NCI-H2196 treated with DMSO at 0.1 percent for 48 hours (cell line): Measurements from ENCODE around the gene VSTM2L.
"Not testable (repeated sequence)": the region's sequence is repeated elsewhere in the genome, so short reads cannot be mapped to it uniquely, and the experiment has no call there.

Experiments
- DNase-seq: peaks from one replicate; lab custom pipeline; 2025; ENCODE audit not compliant: unreplicated experiment; lab: John Stamatoyannopoulos, UW

The VSTM2L gene, protein sequence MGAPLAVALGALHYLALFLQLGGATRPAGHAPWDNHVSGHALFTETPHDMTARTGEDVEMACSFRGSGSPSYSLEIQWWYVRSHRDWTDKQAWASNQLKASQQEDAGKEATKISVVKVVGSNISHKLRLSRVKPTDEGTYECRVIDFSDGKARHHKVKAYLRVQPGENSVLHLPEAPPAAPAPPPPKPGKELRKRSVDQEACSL

DNA sequence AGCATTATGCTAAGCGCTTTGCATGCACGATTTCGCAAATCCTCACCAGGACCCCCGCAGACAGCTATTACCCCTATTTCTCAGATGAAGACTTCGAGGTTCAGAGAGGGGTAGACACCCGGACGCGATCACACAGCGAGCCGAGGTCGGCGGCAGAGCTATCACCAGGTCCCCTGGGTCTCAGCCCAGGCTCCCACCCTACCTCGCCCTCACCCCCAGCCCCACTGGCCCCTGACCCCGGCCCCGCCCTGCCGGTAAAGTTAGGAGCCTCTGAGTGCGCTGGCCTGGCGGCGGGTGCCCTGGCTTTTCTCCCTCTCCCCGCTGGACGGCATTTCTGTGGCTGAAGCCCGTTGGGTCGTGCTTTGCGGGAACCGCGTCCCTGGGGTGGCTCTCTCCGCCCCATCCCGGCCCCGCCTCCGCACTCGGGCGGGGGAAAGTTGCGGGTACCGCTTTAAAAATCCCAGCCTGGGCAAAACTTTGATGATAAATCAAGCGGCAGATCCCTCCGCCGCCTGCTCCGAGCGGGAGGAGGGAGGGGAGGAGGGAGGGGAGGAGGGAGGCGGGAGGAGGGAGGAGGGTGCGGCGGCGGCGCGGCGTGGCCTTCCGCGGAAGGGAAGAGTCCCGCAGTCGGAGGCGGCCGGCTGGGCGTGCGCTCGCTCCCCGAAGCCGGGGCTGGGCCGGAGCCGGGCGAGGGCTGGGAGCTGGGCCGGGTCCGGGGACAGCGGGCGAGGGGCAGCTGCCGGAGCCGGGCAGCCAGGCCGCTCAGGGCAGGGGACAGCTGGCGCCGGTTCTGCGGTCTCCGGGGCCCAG, at the start of gene VSTM2L:
TSS of gene VSTM2L (plus strand) at position 624 of the 810 bp plus-strand sequence. CDS start 224 bp downstream, outside the sequence.
- DNase-seq, result no peak

DNA sequence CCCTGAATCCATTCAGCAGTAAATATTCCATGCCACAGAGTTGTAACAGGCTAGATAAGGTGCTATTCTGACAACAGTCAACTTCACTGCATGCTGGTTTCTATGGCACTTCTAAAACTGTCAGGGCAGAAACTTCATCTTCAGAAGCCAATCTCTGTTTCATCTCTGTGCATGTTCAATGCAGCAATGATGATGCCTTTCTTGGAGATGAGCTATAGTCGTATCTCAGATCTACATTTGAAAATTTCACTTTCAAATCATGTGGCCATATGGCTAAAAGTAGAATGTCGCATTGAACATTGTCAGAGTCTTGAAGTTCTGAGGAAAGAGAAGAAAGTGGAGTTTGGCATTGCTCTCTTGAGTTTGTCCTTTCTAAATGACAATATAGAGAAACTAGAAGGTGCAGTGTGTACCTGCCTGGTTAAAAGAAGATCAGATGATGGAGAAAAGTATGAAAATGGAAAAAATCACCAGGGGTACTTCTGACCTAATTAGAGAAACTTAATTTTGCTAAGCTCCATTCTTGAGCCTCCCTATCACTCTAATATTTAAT, 49.0 kb upstream of the VSTM2L start:
- no peak for DNase-seq

DNA sequence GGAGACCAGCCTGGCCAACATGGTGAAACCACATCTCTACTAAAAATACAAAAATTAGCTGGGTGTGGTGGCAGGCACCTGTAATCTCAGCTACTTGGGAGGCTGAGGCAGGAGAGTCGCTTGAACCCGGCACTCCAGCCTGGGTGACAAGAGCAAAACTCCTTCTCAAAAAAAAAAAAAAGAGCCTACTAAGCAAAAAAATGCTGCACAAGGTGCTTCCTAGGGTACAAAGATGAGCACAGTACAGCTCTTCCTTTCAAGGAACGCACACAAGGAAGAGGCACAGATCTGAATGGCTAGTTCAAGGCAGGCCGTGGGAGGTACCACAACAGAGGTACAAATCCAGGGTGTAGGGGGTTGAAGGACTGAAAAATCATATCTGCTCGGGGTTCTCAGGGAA, 46.9 kb upstream of the VSTM2L start:
- DNase-seq, result not testable (repeated sequence)

DNA sequence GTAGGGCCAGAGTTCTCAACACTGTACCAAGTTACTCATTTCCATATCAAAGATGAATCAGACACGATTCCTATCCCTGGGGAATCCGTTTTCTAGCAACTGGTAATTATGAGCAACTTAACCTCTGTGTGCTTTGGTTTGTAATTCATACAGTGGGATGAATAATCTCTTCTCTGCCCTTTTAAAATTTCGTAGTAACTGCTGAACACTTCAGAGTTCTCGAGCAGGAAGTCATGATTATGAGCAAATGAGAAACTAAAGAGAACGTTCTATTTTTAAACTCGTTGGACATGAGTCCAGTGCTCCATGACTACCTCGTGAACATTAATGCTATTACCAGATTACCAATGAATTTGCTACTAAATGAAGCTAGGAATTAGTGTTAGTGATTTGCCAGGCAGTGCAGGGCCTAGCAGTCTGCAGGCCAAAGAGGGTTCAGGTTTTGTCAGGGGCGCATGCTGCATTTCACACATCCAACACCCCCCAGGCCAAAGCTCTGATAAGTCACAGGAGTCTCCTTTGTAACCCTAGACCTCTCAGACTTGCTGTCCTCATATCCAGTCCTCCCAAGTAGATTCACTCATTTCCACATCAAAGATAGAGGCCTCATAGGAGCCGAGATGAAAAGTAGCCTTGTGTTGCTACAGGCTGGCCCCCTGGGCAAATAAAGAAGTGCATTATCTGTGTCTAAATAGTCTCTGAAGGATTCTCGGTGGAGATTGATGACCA, 45.8 kb upstream of the VSTM2L start:
- no peak for DNase-seq

DNA sequence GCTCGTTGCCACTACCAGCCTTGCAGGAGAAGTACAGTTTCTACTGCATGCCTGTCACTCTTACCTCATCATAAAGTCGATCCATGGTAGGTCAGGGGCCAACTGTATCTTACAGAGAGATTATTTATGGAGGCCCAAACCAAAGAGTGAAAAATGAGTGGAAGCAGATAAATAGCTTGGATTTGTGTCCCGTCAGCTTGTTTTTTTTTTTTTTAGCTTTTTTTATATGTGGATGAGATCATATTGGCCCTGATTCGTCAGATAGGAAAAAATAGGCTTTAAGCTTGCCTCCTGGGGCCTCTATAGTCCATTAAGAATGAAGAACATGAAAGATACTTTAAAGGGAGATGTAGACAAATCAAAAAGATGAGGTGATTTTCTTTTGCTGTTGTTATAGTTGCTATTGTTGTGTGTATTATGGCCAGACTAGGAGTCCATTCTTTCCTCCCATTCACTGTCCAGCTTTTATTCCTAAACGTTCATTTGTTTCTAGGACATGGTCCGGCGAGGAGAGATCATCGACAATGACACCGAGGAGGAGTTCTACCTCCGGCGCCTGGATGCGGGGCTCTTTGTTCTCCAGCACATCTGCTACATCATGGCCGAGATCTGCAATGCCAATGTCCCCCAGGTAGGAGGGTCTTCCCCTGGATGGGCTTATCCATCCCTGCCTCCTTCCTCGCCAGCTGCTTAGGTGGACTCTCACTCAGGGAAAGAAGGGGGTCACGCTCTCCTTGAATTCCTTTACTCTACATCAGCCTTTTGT, 43.3 kb upstream of the VSTM2L start:
- no peak for DNase-seq

DNA sequence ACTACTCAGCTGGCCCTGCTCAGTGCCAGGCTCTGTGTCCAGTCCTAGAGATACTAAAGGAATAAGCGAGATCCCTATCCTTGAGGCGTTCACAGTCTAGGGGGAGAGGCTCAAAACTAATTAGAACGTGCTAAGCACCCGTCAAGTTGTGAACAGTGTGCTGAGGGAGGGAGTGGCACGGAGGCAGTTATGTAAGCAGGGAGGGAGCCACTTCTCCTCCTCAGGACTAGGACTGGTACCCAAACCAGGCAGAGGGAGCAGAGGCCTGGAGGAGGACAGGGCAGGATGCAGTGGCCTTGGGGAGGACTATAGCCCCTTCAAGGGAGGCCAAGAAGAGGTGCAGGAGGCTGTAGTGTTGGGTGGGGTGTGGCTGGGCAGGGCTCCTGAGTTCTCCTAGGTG, 39.6 kb upstream of the VSTM2L start:
- no peak for DNase-seq

DNA sequence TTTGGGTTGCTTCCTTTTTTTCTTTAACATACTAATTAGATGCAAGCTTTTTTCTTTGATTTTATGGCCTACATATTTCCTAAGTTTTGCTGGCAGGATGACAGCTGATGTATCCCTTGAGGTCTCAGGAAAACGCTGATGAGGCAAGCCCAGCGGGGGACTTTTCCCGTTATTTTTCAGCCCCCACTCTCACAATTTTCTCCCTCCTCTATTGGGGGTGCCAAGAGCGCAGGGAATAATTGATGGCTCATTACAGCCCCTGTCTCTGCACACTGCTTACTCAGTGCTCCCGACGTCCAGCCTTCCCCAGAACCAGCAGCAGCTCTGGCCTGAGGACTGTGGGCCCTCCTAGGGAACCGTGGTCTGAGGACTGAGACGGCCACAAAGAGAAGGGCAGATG, 38.6 kb upstream of the VSTM2L start:
- DNase-seq, result no peak

DNA sequence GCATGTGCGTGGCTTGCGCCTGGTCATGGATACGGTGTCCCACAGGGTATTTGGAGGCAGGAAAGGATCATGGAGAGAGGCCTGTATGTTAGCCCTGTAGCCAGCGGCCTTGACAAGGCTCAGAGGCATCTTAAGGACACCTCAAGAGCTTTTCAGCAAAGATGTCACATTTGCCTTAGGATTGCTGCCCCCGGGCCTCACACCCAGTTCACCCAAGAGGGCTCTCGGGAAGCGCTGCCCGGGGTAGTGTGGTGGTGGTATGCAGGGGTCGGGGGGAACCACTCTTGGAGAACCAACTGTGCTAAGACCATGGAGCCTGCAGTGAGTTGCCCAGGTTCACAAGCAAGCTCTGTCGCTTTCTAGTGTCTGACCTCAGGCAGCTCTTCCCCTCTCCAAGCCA, 36.9 kb upstream of the VSTM2L start:
- DNase-seq, result no peak

DNA sequence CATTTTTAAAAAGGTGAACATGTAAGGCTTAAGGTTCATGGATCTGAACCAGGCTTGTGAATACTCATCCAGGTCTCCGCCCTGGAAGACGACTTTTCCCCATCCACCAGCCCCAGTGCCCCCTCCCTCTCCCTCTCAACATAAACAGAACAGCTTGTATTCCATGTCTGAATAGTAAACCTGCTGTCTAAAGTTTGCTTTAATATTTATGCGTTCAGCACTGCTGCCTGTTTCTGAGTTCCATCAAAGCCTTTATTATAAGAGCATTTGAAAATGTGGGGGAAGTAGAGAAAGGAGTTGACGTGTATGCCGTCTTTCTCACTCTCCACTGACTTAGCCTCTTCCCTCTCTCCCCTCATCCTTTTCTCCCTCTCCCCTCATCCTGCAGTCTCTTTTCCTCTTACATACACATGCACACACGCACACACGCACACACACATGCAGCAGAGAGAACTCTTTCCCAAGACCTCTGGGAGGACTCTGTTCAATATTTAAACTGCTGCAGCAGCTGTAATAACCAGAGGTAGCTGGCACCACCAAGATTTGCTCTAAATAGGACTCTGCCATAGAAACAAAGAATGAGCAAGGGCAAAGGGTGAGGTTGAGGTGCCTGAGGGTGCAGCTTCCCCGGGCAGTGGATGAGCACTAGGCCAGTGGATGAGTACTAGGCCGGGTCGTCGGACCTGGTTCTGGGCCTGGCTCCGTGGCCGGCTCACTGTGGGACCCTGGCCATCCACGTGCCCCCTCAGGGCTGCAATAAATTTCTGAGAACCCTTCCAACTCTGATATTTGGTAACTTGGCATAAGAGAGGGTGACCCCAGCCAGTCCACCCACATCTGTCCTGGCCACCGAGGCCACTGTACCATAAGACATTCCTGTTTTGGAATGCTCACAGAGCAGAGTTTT, 35.4 kb upstream of the VSTM2L start:
- DNase-seq, result no peak

DNA sequence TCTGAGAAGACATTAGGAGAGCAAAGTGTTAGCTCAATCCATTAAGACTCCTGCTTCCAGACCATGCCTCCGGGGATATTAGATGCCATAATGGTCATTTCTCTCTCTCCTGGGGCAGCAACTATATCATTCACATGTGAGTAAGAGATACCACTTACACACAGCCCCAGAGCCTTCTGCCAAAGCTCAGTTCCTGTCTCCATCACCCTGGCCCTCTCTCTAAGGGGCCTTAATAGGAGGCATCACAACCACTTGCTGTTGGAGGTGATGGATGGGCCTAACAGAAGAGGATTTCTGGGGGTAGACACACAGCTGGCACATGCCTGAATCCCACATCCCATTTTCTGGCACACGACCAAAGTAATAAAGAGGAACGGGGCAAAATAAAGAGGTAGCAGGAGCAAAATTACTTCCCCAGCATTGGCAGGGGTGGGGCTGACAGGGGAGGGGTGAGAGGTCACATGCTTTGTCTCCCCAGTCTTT, 34.0 kb upstream of the VSTM2L start:
- no peak for DNase-seq

DNA sequence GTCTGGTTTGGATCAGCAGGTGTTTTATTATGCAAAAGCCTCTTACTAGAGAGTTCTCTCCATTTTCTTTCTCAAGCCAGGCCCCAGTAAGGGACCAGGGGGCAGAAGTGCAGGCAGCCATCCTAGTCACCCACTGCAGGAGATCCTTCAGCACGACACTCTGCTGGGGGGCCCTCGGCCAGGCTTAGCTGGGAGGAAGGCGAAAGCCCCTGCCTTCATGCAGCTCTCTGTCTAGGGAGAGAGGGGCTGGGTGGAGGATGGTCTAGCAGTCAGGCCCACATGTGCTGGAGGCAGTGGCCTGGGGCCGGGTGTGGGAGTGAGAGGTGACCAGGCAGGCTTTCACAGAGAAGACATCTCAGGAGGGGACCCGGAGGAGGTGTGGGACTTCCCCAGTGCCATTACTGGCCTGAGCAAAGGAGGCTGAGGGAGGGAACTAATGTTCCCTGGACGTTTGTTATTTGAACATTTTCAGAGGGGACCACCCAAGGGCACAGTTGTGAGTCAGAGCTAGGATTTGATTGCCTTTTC, 33.5 kb upstream of the VSTM2L start:
- no peak for DNase-seq

DNA sequence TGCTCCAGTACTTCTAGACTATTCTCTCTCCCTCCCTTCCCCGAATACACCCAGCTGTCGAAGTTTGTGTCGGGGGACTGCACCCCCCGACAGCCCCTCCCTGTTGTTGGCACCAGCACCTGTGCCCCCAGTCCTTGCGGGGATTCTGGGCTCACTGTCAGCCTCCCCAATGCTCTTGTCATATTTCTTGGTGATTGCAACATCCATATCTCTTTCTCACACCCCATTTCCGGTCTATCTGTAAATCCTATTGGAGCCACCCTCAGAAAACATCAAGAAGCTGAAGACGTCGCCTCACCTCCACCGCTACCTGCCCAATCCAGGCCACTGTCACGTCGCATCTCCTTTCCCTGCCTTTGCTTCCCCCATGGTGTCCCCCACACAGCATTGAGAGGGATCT, 32.6 kb upstream of the VSTM2L start:
- no peak for DNase-seq

DNA sequence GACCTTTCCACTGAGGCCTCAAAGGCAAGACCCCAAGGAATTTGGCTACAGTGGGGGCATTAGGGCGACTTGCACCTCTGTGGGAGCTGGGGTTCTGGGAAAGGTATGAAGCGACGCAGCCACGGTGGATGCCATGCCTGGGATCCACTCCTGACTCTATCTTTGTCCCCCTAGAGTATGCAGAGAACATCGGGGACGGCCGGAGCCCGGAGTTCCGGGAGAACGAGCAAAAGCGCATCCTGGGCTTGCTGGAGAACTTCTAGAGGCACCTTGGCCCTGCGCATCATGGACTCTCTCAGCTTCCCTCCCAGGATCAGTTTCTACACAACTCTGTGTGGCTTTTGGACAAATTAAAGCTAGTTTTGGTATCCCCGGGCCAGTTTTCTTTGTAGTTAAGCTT, 31.2 kb upstream of the VSTM2L start:
- DNase-seq, result no peak

DNA sequence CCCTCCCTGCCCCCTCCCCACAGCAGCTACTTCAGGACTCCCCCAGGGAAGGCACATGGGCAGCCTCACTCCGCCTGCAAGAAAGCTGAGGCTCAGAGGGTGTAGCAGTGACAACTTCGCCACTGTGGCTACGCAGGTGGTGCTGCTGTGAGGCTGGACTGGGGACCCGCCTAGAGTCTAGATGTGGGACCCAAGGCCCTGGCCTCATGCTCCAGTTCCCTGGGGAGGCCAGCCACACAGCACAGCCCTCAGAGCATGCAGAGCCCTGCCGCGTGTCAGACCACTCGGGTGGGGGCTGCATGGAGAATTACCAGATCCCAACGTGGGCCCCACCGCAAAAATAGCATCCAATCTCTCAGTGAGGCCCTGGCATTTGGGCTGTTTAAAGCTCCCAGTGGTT, 30.8 kb upstream of the VSTM2L start:
- DNase-seq, result no peak

DNA sequence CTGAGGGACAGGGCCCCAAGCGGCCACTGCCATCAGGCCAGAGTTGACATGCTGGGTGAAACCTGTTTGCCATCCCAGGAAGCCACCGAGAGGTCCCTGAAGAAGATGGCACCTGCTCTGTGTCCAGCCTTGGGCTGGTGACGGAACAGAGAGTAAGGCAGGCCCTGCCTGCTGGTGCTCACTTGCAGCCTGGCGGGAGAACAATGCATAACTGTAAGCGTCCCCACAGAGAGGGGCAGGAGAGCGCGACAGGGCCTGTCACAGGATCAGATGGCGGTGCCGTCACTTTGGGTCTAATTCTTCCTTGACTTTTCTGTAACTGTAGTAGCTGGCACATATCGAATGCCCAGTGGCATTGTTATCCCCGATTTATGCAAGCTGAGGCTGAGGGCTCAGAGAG, 29.0 kb upstream of the VSTM2L start:
- no peak for DNase-seq

DNA sequence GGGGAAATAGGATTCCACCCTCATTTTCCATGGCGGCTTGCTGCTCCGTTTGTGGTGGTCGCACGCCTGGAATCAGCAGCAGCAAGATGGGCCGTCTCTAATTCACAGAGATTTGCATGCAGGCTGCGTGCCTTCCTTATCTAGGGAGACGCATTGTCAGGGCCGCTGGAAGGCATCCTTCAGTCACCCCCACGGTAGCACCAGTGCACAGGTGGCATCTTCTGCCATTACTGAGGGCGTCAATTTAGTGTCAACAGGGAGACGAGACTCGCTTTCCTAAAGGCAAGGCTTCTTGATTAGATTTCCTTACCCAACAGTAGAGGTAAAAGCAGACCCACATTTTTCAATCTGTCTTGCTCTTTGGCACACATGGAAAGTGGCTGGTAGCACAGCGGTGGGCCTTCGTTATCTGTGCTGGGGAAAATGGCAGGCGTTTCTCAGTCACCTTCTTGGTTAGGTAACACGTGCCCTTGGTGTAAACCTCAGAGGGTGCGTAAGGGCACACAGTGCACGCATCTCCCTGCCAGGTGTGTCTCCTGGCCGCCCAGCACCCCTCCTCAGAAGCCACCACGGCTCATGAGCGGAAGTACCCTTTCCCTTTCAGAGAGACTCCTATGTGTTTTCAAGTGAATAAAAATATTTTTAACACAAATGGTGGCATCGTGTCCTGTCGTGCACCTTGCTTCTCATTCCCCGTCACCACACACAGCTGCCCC, 27.3 kb upstream of the VSTM2L start:
- DNase-seq, result no peak

DNA sequence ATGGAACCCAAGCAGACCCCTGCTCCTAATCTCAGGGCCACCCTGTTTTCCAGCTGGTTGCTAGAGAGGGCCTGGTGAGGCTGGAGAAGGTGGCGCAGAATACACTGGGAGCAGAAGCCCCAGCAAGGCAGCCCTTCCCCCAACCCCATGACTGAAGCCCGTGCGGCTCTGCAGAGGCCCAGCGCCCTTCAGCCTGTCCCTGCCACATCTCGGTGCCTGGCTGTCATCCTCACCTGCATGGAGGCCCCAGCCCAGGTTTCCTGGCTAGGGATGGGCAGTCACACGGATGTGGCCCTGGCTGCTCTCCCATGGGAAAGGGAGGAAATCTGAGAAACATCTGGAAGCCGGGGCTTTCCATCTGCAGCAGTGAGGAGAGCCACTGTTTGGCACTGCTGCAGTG, 26.1 kb upstream of the VSTM2L start:
- no peak for DNase-seq

DNA sequence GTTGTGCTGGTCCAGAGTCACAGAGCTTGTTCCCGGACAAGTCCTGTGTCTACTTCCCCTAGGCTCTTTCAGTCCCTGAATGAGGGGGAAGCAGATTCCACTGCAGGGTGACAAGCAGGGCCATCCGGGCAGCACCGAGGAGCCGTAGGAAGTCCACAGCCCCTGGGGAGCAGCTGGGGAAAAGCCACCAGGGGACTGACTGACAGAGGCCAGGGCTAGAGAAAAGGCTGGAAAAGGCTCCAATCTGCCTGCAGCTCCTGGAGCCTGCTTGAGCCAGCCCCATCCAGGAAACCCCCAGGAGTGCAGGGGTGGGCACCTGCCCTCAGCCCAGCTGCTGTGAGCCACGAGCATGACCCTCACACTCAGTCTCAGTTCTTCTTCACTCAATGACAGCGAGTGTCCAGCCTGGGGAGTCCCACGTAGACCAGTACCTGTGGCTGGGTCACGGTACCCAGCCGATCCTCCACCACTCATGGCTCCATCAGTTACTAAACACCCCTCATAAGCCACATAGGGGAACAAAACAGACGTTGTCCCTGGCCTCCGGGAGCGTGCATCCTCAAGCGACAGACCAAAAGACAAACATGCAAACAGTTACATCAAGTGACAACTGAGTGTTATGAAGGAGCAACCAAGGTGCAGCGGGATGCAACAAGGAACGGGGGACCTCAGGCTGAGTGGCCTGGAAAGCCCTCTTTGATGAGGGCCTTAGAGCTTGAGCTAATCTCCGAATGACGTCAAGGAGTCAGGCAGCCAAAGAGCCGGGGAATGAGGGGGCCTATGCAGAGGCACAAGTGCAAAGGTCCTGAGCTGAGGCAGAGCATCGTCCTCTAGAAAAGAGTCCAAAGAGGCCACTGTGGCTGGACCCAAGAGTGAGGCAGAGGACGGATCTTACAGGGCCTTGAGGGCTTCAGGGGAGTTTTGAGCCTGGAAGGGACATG, 24.8 kb upstream of the VSTM2L start:
- DNase-seq, result no peak
